RPMI7951 (cell line): ENCODE data around the gene GNG3. TPM values are rescaled to one million over a fixed set of nuclear protein-coding genes. Genes with fewer than 3 reads are reported as not detected.
"Not testable (repeated sequence)": the region's sequence is repeated elsewhere in the genome, so short reads cannot be mapped to it uniquely, and the experiment has no call there.

ENCODE experiments used
- DNase-seq: peaks from one replicate; pipeline ENCODE4 v3.0.0-alpha.2; 2012; ENCODE audit warnings: low read depth
- total RNA-seq: library from RNA; depleted of rRNA; stranded (reverse); fragments of >200 nt; shearing (Covaris generic); gene quantifications from 2 replicates; pipeline ENCODE4 v1.2.3, GENCODE V29; 2014

Gene GNG3
- total RNA-seq, 1 experiment from 2014 or later, result not detected

- DNase-seq, result no peak
Observed at GRCh38 chr11:62687508-62688396, 19.7 kb upstream of the GNG3 start.

- no peak for DNase-seq
Observed at GRCh38 chr11:62688491-62688890, 19.0 kb upstream of the GNG3 start.

- DNase-seq, result peak; percentile 90
Observed at GRCh38 chr11:62689421-62690183, 17.9 kb upstream of the GNG3 start, which contains the start of gene LRRN4CL. TSS of gene LRRN4CL (minus strand) at chr11:62689530. CDS start at chr11:62688508, 1,022 bp downstream.

- DNase-seq, result not testable (repeated sequence)
Observed at GRCh38 chr11:62693624-62694023, 13.9 kb upstream of the GNG3 start.

- DNase-seq, result peak; percentile 71
Observed at GRCh38 chr11:62694455-62695167, 12.9 kb upstream of the GNG3 start.

- DNase-seq, result no peak
Observed at GRCh38 chr11:62702246-62702645, 5.2 kb upstream of the GNG3 start.

GRCh38 chr11:62703921-62704320 is 3.6 kb upstream of the GNG3 start:
- not testable (repeated sequence) for DNase-seq

- DNase-seq, result no peak
Observed at GRCh38 chr11:62705413-62705812, 2.1 kb upstream of the GNG3 start.

- DNase-seq, result peak; percentile 95
Observed at GRCh38 chr11:62705880-62706849, 1.3 kb upstream of the GNG3 start.

GRCh38 chr11:62706850-62707247 is 627 bp upstream of the GNG3 start:
- no peak for DNase-seq

GRCh38 chr11:62708392-62708791 is 916 bp downstream of the GNG3 start:
- DNase-seq, result no peak

GRCh38 chr11:62708793-62709192 is 1.3 kb downstream of the GNG3 start:
- DNase-seq, result no peak

GRCh38 chr11:62709247-62710000 is 1.9 kb downstream of the GNG3 start:
- DNase-seq, result peak; percentile 96

GRCh38 chr11:62710001-62710345 is 2.5 kb downstream of the GNG3 start:
- peak; percentile 54 for DNase-seq

- no peak for DNase-seq
Observed at GRCh38 chr11:62712276-62712812, 4.9 kb downstream of the GNG3 start.

- no peak for DNase-seq
Observed at GRCh38 chr11:62712861-62713260, 5.4 kb downstream of the GNG3 start.

- DNase-seq, result no peak
Observed at GRCh38 chr11:62713343-62713742, 5.9 kb downstream of the GNG3 start.

- no peak for DNase-seq
Observed at GRCh38 chr11:62715150-62716130, 8.0 kb downstream of the GNG3 start.

GRCh38 chr11:62716206-62716605 is 8.7 kb downstream of the GNG3 start:
- no peak for DNase-seq
